Keratinocyte (primary cell): ENCODE measurements around the gene SULT2B1.
"Not testable (repeated sequence)": the region's sequence is repeated elsewhere in the genome, so short reads cannot be mapped to it uniquely, and the experiment has no call there.

ENCODE experiments used
- CTCF ChIP-seq, 3 experiments: IDR thresholded peaks in 1 of 3; conservative IDR thresholded peaks in 1 of 3; optimal IDR thresholded peaks in 1 of 3; 2 replicates in 2 of 3; 3 replicates in 1 of 3; pipeline versions ENCODE3 to v1.5.1; 2011; ENCODE audit warnings: low read length in 3 of 3, mild to moderate bottlenecking in 3 of 3, moderate library complexity in 2 of 3, control low read depth in 1 of 3, inconsistent platforms in 1 of 3; ENCODE audit not compliant: insufficient read depth in 2 of 3; ENCODE audit errors: extremely low read depth in 1 of 3
- EZH2 ChIP-seq: IDR thresholded peaks from one replicate; pipeline ENCODE4 v1.6.1; 2012; ENCODE audit warnings: inconsistent platforms, mild to moderate bottlenecking, low read length, moderate library complexity

DNA sequence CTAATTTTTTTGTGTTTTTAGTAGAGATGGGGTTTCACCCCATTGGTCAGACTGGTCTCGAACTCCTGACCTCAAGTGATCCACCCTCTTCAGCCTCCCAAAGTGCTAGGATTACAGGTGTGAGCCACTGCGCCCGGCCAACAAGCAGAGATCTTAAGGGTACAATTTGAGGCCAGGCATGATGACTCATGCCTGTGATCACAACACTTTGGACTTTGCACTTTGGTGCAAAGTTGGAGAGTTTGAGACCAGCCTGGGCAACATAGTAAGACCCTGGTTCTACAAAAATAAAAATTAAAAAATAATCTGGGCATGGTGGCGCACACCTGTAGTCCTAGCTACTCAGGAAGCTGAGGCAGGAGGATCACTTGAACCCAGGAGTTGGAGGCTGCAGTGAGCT lies 32.5 kb upstream of the SULT2B1 start:
- TF ChIP-seq EZH2; CTCF (optimal IDR thresholded peaks at IDR 0.05 in 1 of 3, IDR thresholded peaks at IDR 0.05 in 1 of 3, conservative IDR thresholded peaks at IDR 0.05 in 1 of 3; ENCODE audit: extremely low read depth in 1 of 3, insufficient read depth in 2 of 3, low read length in 3 of 3): not testable (repeated sequence)
